Keratinocyte (primary cell): ENCODE results near the gene MRPL48. TPM values are rescaled to one million over a fixed set of nuclear protein-coding genes. Genes with fewer than 3 reads are reported as not detected.

Source experiments
- DNase-seq: peaks from one replicate; pipeline ENCODE4 v3.0.0-alpha.2; 2011; ENCODE audit warnings: low read depth, missing footprints, low spot score
- FAIRE-seq: peaks from 2 replicates; lab custom pipeline; 2011; peaks lifted over from hg19 to GRCh38; lab: Jason Lieb, UNC
- H2AFZ ChIP-seq: 2 replicates; pipeline ENCODE4 v1.6.0; 2012; ENCODE audit warnings: low read length, control low read depth, inconsistent platforms; ENCODE audit not compliant: control insufficient read depth
- H3K27ac ChIP-seq: 2 replicates; pipeline ENCODE4 v1.5.1; 2011; ENCODE audit warnings: low read length; ENCODE audit not compliant: control insufficient read depth, insufficient read depth
- H3K27me3 ChIP-seq: 3 replicates; pipeline ENCODE4 v1.6.0; 2011; ENCODE audit warnings: low read length; ENCODE audit not compliant: control insufficient read depth, insufficient read depth; ENCODE audit errors: extremely low read depth
- H3K36me3 ChIP-seq, 2 experiments: 2 replicates in 1 of 2; 3 replicates in 1 of 2; pipeline ENCODE4 v1.5.1; 2011; ENCODE audit warnings: low read length in 2 of 2, mild to moderate bottlenecking in 1 of 2; ENCODE audit not compliant: control insufficient read depth in 2 of 2, insufficient read depth in 2 of 2; ENCODE audit errors: extremely low read depth in 1 of 2
- H3K4me1 ChIP-seq: 3 replicates; pipeline ENCODE4 v1.5.1; 2011; ENCODE audit warnings: low read length; ENCODE audit not compliant: control insufficient read depth, insufficient read depth; ENCODE audit errors: extremely low read depth
- H3K4me2 ChIP-seq: 3 replicates; pipeline ENCODE4 v1.6.0; 2011; ENCODE audit warnings: low read depth, low read length; ENCODE audit not compliant: control insufficient read depth, insufficient read depth; ENCODE audit errors: extremely low read depth
- H3K4me3 ChIP-seq, 3 experiments: fragments of 200-600 bp in 1 of 3; sonication (generic) in 1 of 3; 2 replicates in 2 of 3; 3 replicates in 1 of 3; pipeline ENCODE4 v1.5.1; 2011 to 2016; ENCODE audit warnings: low read length in 3 of 3, mild to moderate bottlenecking in 3 of 3, control low read depth in 2 of 3, inconsistent platforms in 1 of 3, low read depth in 1 of 3, mixed read lengths in 1 of 3, mixed run types in 1 of 3, moderate library complexity in 1 of 3; ENCODE audit not compliant: control insufficient read depth in 2 of 3, insufficient read depth in 2 of 3; ENCODE audit errors: extremely low read depth in 1 of 3
- H3K79me2 ChIP-seq: 2 replicates; pipeline ENCODE4 v1.6.0; 2012; ENCODE audit warnings: low read length; ENCODE audit not compliant: control insufficient read depth, insufficient read depth
- H3K9ac ChIP-seq: 3 replicates; pipeline ENCODE4 v1.6.0; 2011; ENCODE audit warnings: low read length; ENCODE audit not compliant: control insufficient read depth, insufficient read depth; ENCODE audit errors: extremely low read depth
- H3K9me1 ChIP-seq: 3 replicates; pipeline ENCODE4 v1.6.0; 2011; ENCODE audit warnings: low read length; ENCODE audit not compliant: control insufficient read depth, insufficient read depth; ENCODE audit errors: extremely low read depth
- H3K9me3 ChIP-seq: 2 replicates; pipeline ENCODE4 v1.5.1; 2012; ENCODE audit warnings: low read depth, low read length; ENCODE audit not compliant: control insufficient read depth
- H4K20me1 ChIP-seq: 3 replicates; pipeline ENCODE4 v1.6.0; 2011; ENCODE audit warnings: low read length; ENCODE audit not compliant: control insufficient read depth, insufficient read depth; ENCODE audit errors: extremely low read depth
- EZH2 ChIP-seq: IDR thresholded peaks from one replicate; pipeline ENCODE4 v1.6.1; 2012; ENCODE audit warnings: inconsistent platforms, mild to moderate bottlenecking, low read length, moderate library complexity
- dilution Hi-C: fragments of 300-500 bp; cut with MboI; formaldehyde crosslinking; loops from one replicate; pipeline ENCODE4 v1.7.0; 2020; ENCODE audit warnings: low sequenced_read_pairs; ENCODE audit not compliant: extremely low pct_ligation_motif_present
- polyA plus RNA-seq, 5 experiments: library from polyadenylated mRNA; depleted of rRNA in 3 of 5; stranded (reverse) in 3 of 5; stranded (forward) in 1 of 5; unstranded in 1 of 5; fragments of >200 nt; gene quantifications; 1 replicate in 1 of 5; 2 replicates in 3 of 5; 3 replicates in 1 of 5; pipeline versions ENCODE4 v1.2.1 to v1.2.3, GENCODE V29; 2011 to 2012; ENCODE audit warnings: missing spikeins in 2 of 5, low read depth in 1 of 5, low replicate concordance in 1 of 5
- TF ChIP-seq, protein P1 (sequence below), 3 experiments: IDR thresholded peaks in 1 of 3; conservative IDR thresholded peaks in 1 of 3; optimal IDR thresholded peaks in 1 of 3; 2 replicates in 2 of 3; 3 replicates in 1 of 3; pipeline versions ENCODE3 to v1.5.1; 2011; ENCODE audit warnings: low read length in 3 of 3, mild to moderate bottlenecking in 3 of 3, moderate library complexity in 2 of 3, control low read depth in 1 of 3, inconsistent platforms in 1 of 3; ENCODE audit not compliant: insufficient read depth in 2 of 3; ENCODE audit errors: extremely low read depth in 1 of 3

MRPL48 gene
- polyA plus RNA-seq, 1 donor (not counting 4 experiments of a cell fraction or from before 2014, with no cell fraction given), result 72.2 TPM

GRCh38 chr11:73752903-73753302, 34.8 kb upstream of the MRPL48 start:
- Histone ChIP-seq H3K27me3 (no peaks in the 10 kb centered on the region), H3K79me2 (peaks cover 96% of the 10 kb centered on the region), H3K4me1 (peaks cover 10% of the 10 kb centered on the region), H3K9me1 (no peaks in the 10 kb centered on the region), H3K9ac (no peak overlapping the region), H3K4me3 (no peak overlapping the region), H3K9me3 (no peaks in the 10 kb centered on the region), H3K4me2 (no peak overlapping the region), H4K20me1 (peaks cover 15% of the 10 kb centered on the region), H3K36me3 (peaks cover 0 to 11% of the 10 kb centered on the region in 2 experiments), H3K27ac (no peak overlapping the region), H2AFZ (no peak overlapping the region)
- DNase-seq, result no peak
- TF ChIP-seq EZH2, result no peak
- TF ChIP-seq, protein P1, sequence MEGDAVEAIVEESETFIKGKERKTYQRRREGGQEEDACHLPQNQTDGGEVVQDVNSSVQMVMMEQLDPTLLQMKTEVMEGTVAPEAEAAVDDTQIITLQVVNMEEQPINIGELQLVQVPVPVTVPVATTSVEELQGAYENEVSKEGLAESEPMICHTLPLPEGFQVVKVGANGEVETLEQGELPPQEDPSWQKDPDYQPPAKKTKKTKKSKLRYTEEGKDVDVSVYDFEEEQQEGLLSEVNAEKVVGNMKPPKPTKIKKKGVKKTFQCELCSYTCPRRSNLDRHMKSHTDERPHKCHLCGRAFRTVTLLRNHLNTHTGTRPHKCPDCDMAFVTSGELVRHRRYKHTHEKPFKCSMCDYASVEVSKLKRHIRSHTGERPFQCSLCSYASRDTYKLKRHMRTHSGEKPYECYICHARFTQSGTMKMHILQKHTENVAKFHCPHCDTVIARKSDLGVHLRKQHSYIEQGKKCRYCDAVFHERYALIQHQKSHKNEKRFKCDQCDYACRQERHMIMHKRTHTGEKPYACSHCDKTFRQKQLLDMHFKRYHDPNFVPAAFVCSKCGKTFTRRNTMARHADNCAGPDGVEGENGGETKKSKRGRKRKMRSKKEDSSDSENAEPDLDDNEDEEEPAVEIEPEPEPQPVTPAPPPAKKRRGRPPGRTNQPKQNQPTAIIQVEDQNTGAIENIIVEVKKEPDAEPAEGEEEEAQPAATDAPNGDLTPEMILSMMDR (optimal IDR thresholded peaks at IDR 0.05 in 1 of 3, IDR thresholded peaks at IDR 0.05 in 1 of 3, conservative IDR thresholded peaks at IDR 0.05 in 1 of 3; ENCODE audit: extremely low read depth in 1 of 3, insufficient read depth in 2 of 3, low read length in 3 of 3), result no peak
- dilution Hi-C loops, result no loop called here
- FAIRE-seq, result no peak

- no peak overlapping the region for H3K4me3 ChIP-seq
- peaks cover 8% of the 10 kb centered on the region for H4K20me1 ChIP-seq
- H3K27ac ChIP-seq, result no peak overlapping the region
- no peak overlapping the region for H2AFZ ChIP-seq
- no peaks in the 10 kb centered on the region for H3K9me3 ChIP-seq
- H3K79me2 ChIP-seq, result peaks cover 96% of the 10 kb centered on the region
- H3K9ac ChIP-seq, result no peak overlapping the region
- DNase-seq, result no peak
- no peak overlapping the region for H3K4me2 ChIP-seq
- no peak for FAIRE-seq
- H3K9me1 ChIP-seq, result no peaks in the 10 kb centered on the region
- H3K27me3 ChIP-seq, result no peaks in the 10 kb centered on the region
- dilution Hi-C loops, result no loop called here
- H3K36me3 ChIP-seq, result peaks cover 0 to 11% of the 10 kb centered on the region in 2 experiments
- no peak for TF ChIP-seq EZH2
- TF ChIP-seq, protein P1 (optimal IDR thresholded peaks at IDR 0.05 in 1 of 3, IDR thresholded peaks at IDR 0.05 in 1 of 3, conservative IDR thresholded peaks at IDR 0.05 in 1 of 3; ENCODE audit: extremely low read depth in 1 of 3, insufficient read depth in 2 of 3, low read length in 3 of 3), result no peak
- peaks cover 18% of the 10 kb centered on the region for H3K4me1 ChIP-seq
These were observed 33.7 kb upstream of the MRPL48 start for GRCh38 chr11:73753938-73754337.
